ENCODE measurements around the gene NAT9. TPM values are rescaled to one million over a fixed set of nuclear protein-coding genes. Genes with fewer than 3 reads are reported as not detected.
A peak's percentile ranks its signal among the peaks of the same experiment; 100 is the strongest.

Gene NAT9
- total RNA-seq, 6 experiments from 2014 or later: 40.9 to 50.7 (median 46.6) TPM

- Mint-ChIP-seq H3K4me1 (ENCODE audit: low read depth) (peaks cover 18% of the 10 kb centered on the region), H3K27ac (0 out of 2 replicates have a peak overlapping the region, but pooled peaks have one; percentile 16), H3K27me3 (ENCODE audit: insufficient read depth) (no peaks in the 10 kb centered on the region), H3K4me3 (no peak overlapping the region), H3K9me3 (no peaks in the 10 kb centered on the region), H3K36me3 (ENCODE audit: low read depth) (no peaks in the 10 kb centered on the region)
- no peak for TF ChIP-seq CTCF (IDR thresholded peaks at IDR 0.05)
- no peak for DNase-seq
Observed at GRCh38 chr17:74760404-74761105, 15.6 kb downstream of the NAT9 start.

GRCh38 chr17:74759941-74760340, 16.2 kb downstream of the NAT9 start:
- Mint-ChIP-seq H3K9me3 (no peaks in the 10 kb centered on the region), H3K27me3 (ENCODE audit: insufficient read depth) (no peaks in the 10 kb centered on the region), H3K4me1 (ENCODE audit: low read depth) (peaks cover 18% of the 10 kb centered on the region), H3K36me3 (ENCODE audit: low read depth) (no peaks in the 10 kb centered on the region), H3K27ac (no peak overlapping the region; the same call in 1 of the 2 replicates), H3K4me3 (no peak overlapping the region)
- no peak for DNase-seq
- no peak for TF ChIP-seq CTCF (IDR thresholded peaks at IDR 0.05)

GRCh38 chr17:74759243-74759801, 16.8 kb downstream of the NAT9 start:
- Mint-ChIP-seq H3K4me1 (ENCODE audit: low read depth) (peaks cover 18% of the 10 kb centered on the region), H3K9me3 (no peaks in the 10 kb centered on the region), H3K36me3 (ENCODE audit: low read depth) (no peaks in the 10 kb centered on the region), H3K27ac (no peak overlapping the region; the same call in 1 of the 2 replicates), H3K4me3 (no peak overlapping the region), H3K27me3 (ENCODE audit: insufficient read depth) (no peaks in the 10 kb centered on the region)
- DNase-seq: no peak
- no peak for TF ChIP-seq CTCF (IDR thresholded peaks at IDR 0.05)

- no peaks in the 10 kb centered on the region for H3K9me3 Mint-ChIP-seq
- H3K27me3 Mint-ChIP-seq (ENCODE audit: insufficient read depth): no peaks in the 10 kb centered on the region
- H3K4me3 Mint-ChIP-seq: no peak overlapping the region
- peaks cover 18% of the 10 kb centered on the region for H3K4me1 Mint-ChIP-seq (ENCODE audit: low read depth)
- TF ChIP-seq CTCF (IDR thresholded peaks at IDR 0.05): no peak
- H3K36me3 Mint-ChIP-seq (ENCODE audit: low read depth): no peaks in the 10 kb centered on the region
- H3K27ac Mint-ChIP-seq: no peak overlapping the region
- DNase-seq: no peak
Observed at GRCh38 chr17:74758848-74759168, 17.3 kb downstream of the NAT9 start.

GRCh38 chr17:74757931-74758847, 18.0 kb downstream of the NAT9 start:
- Mint-ChIP-seq H3K4me1 (ENCODE audit: low read depth) (peaks cover 18% of the 10 kb centered on the region), H3K9me3 (no peaks in the 10 kb centered on the region), H3K27ac (no peak overlapping the region), H3K27me3 (ENCODE audit: insufficient read depth) (no peaks in the 10 kb centered on the region), H3K4me3 (no peak overlapping the region), H3K36me3 (ENCODE audit: low read depth) (no peaks in the 10 kb centered on the region)
- TF ChIP-seq CTCF (IDR thresholded peaks at IDR 0.05): no peak
- DNase-seq: no peak
